HTR-8/SVneo (cell line): Measurements from ENCODE around the gene ELMO1.

ENCODE experiments used
- DNase-seq: peaks from one replicate; pipeline ENCODE4 v3.0.0; 2011; ENCODE audit warnings: low spot score, mixed read lengths; ENCODE audit not compliant: insufficient read length
- FAIRE-seq: peaks from 2 replicates; lab custom pipeline; 2011; peaks lifted over from hg19 to GRCh38; lab: Jason Lieb, UNC

The ELMO1 gene

DNA sequence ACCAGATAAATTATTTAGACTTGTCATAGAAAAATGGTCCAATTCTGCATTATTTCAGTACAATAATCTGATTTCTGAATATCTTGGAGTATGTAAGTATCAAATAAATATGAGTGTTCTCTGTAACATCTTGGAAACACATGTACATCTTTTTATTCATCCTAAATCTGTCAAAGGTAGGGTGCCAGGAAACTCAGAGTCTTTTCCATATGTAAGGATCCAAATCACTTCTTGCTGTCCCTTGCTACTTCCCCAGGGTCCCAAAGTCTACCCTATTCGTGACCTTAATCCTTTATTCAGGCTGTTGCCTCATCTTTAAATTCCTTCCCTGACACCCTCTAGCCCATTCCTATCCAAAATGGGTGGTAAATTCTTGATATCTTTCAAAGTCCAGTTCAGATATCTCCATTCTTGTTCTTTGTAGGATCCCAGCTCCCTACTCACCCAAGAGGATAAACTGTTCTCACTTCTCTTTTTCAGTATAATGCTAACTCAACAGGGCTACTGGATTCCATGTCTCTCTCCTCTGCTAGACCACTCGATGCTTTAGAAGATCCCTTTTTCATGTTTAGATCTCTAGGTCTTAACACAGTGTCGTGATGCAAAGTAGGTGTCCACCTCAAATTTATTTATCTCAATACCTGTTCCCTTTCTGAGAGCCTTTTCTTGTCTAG lies 493.1 kb downstream of the ELMO1 start:
- FAIRE-seq = no peak
- DNase-seq = no peak

DNA sequence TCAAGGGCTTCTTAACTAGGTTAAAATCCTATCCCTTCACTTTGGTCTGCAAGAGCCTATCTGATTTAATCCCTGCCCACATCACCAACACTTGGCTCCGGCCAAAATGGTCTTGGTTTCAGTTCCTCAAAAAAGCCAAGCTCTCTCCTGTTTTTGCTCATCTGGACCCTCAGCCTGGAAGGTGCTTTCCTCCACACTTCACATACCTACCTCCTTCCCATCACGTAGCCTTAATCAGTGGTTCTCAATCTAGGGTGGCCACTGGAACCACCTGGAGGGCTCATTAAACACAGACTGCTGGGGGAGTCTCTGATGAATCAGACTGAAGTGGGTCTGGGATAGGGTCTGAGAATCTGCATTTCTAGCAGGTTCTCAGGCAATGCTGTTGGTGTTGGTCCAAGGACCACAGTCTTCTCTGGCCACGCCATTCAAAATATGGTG lies 497.4 kb downstream of the ELMO1 start:
- FAIRE-seq = no peak
- DNase-seq = no peak

DNA sequence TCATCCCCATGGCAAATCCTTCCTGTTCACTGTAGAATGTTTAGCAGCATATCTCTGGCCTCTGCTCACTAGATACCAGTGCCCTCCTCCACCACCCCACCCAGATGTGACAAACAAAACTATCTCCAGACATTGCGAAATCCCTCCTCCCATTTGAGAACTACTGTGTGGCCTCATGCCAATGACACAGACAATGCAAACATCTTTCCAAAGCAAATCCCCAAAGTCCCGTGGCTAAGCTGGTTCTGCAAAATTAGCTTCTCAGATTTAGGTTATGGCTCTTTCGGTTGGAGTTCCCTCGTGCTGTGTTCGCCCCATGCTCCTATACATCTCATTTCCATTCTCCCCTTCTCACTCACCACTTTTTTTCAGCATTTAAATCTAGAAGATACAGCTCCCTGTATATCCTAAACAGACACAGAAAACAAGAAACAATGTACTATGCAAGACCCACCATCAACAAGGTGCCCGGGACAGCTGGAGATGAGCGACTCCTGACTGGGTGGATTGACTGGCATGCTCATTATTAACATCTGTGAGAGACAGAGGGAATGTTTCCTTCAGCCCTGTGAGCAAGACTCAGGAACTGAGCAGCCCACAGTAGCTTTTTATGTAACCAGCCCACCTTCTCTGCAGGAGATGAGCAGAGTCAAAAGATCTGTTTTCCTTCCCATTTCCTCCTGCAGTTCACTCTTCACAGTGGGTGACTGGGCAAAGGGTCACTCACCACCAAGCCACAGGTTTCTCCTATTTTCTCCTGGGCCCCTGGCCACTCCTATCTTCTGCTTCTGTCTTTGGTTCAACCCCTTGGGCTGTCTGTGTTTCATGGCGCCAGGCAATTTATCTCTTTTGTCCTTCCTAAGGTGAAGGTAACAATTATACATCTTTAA lies 498.7 kb downstream of the ELMO1 start:
- FAIRE-seq = no peak

DNA sequence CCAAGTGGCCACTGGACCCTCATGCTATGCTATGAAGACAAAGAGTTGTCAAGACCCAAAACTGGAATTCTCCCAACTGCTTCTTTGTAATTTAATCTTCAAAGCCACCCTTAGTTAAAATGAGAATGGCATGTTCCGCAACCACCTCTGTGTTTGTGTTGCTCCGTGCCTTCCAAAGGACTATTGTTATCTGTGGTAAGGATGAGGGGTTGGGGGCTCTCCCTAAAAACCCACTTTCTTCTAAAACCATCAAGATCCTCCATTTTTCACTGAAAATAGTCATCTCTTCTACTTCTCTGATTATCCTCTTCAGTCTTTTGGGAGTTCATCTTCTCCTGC lies 502.3 kb downstream of the ELMO1 start:
- FAIRE-seq = no peak
- no peak for DNase-seq

More for the DNA sequence above, 498.7 kb downstream of the ELMO1 start:
- no peak for DNase-seq

DNA sequence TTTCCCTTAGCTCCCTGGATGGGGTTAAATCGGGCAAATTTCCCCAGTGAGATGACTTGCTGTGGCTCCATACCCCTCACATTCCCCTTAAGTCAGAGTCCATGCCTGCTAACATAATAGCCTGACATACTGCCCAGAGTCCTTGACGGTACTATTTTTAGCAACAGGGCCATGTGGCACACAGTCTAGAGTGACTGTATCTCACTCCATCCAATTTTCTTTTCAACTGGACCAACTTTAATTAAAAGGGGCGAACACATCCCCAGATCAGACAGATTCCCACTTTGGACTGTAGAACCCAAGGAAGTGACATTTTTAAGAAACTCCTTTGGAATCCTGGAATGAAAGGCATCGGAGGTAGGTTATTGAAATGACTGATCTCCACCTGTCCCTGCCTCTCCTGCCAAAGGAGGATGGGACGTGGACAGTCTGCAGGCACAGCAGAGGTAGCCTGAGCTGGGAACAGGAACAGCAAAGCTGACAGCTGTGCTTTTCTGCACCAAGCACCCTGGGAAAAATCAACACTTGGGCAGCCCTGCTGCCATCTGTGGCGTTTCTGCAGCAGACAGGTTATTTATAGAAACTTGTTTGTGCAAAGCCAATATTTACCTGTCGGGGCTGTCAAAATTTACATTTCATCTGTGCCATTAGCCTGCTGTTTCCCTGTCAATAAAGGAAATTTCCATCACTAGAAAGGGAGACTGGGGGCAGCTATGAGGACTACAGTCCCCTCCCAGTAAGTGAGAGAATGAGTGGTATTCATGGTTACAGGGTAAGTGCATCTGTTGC lies 502.9 kb downstream of the ELMO1 start:
- DNase-seq = no peak
- no peak for FAIRE-seq

DNA sequence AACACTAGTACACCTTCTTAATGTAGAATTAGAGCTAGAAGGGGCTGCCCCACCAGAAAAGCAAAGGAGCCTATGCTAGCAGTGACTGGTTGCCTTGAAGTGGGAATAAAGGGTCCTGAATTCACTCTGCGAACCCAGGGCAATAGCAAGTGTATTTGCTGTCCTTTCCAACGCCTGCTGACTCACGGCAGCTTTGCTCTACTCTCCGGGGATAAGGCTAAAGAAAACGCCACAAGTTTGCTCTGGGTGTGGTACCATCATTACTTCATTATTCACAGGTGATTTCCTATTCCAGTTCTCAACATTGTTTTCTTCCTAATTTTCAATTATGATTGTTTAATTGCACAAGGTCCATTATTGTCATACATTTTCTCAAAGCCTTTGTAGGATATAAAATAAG lies 503.8 kb downstream of the ELMO1 start:
- DNase-seq (no peak), FAIRE-seq (no peak)

DNA sequence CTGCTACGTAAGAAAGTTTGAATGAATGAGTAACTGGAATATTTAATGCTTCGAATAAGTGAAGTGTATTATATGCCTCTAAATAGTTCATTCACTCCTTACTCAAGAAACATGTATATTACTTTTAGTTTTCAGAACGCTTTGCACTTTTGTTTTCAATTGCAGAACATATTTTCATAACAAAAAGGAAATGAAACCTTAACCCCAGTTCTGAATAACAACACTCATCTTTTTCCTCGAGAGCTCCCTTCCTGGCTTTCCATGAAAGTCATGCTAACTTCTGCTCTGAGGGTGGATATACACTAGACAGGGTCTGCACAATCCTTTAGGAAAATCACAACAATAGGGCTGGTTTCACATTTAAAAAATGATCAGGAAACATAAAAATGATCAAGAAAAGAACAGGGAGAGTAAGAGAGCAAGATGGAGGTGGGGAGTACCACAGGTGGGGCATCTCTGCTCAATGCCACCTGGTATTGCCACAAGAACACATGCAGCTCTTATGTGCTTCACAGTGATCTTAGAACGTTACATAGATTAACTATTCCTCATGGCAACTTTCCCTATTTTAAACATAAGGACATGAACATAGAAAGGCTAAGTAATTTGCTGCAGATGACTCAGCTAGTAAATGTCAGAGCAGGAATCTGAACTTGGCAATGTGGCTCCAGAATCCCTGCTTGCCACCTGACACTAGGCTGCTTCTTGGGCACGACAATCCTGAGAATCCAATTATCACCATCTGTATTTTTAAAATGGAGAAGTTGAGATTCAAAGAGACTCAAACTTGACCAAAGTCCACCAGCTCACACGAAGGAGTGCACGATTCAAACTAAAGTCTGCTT lies 504.9 kb downstream of the ELMO1 start:
- no peak for FAIRE-seq
- DNase-seq = no peak

DNA sequence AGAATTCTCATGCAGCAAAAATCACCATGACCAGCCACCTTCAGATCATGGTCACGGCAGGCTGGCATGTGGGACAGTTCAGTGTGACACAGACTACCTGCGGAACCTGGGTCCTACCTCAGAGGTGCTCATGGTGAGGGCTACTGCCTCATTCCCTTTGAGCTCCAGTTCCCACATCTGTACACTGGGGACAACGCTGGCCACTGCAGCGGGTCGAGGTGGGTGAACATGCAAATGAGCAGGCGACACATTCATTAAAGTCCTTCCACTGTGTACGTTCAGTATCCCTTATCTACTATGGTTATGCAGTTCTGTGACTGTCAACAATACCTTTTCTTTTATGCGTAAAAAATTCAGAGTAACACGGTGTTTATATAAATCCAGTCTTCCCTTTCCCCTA lies 505.7 kb downstream of the ELMO1 start:
- DNase-seq (no peak), FAIRE-seq (no peak)

DNA sequence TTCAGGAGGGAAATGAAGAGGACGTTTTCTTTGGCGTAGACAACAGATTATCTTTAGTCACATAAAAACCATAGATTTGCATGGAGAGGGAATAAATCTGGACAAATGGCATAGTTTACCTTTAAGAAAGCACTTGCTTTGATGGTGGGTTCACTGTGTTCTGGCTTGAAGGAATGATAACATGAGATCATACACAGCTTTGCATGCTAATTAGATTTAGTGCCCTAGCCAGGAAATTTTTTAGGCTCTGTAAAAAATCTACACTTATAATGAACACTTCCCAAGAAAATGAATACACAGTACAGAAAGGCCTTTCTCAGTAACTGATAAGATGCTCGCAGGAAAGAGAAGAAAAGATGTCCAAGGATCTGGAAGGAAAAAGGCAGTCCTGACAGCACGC lies 506.1 kb downstream of the ELMO1 start:
- no peak for FAIRE-seq
- no peak for DNase-seq

DNA sequence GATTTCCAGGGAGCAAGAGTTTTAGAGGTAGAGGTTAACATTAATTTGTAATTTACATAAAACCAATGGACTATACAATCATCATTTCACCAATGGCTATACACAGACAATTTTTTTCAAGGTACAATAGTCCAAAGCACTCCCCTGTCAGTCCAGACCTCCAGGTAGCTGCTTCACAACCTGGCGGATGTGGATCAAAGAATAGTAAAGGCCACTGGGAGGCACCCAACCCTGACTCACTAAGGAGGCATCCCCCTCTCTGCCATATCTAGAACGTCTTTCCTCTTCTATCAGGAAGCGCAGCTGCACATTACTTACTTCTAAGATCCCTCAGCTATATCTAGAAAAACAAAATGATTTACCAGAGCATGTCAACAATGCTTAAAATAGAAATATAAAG lies 506.6 kb downstream of the ELMO1 start:
- no peak for FAIRE-seq
- no peak for DNase-seq

DNA sequence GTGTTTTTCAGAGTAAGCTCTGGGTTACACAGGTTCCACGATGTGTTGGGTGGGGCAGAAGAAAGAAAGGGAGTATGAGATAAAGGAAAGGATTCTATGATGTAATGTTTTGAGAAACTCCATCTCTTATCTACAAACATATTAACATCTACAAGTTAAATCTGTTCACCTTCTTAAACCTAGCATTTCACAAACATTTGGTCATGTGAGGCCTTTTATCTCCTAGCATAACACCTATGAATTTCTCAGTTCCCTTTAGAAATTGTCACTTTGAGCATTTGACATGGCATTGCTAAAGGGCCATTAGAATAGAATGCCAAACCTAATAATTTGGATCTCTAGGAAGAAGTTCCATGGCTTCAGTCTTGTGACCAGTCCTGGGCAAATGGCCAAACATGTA lies 507.3 kb downstream of the ELMO1 start:
- DNase-seq (no peak), FAIRE-seq (no peak)

DNA sequence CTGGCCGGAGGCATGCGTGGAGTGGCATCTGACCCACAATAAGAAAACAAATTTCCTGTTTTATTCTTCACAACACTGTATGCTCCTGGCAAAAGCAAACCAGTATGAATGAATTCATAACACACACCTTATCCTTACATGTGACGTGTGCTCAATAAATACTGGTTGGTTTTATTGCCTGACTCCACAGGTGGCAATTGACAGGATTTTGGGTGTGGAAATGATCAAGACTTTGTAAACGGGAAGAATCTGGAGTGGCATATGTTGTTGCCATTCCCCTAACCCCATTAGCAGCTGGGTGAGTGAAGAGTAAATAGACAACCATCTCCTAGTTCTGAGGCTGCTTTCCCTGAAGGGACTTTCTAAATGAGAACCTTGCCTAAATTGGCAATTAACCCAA lies 508.8 kb downstream of the ELMO1 start:
- FAIRE-seq = no peak

DNA sequence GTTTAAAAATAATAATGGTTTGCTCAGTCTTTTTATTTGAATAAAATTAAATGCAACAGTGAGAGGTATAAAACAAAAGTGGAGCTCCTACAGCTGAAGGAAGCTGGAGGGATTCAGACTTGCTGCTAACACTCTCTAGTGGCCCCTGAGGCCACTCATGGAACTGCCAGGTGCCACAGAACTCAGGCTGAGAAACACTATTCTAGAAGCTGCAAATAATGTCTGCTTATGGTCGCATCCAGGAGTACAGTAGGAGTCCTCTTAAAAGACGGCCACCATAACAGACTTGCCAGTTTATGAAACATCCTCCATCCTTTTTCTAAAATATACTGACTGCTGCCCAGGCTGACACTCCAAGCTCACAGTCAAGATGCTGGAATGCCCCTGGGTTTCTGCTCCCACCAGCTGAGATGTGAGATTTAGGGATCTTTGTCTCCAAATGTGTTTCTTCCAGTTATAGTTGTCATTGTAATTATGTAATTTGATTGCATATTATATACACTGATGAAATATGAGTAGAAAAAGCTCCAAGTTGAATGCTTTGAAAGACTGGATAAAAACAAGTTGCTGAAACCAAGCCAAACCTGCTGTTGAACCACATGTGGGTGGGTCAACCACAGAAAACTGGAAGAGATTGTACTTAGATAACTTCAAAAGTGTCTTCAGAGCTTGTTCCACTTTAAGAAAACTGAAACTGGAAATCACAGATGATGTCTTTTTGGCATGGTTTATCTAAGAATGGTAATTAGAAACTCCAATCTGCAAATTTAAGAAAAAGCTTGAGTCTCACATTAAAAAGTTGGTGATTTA lies 510.7 kb downstream of the ELMO1 start:
- FAIRE-seq (no peak), DNase-seq (no peak)

More for the DNA sequence above, 508.8 kb downstream of the ELMO1 start:
- DNase-seq = no peak

DNA sequence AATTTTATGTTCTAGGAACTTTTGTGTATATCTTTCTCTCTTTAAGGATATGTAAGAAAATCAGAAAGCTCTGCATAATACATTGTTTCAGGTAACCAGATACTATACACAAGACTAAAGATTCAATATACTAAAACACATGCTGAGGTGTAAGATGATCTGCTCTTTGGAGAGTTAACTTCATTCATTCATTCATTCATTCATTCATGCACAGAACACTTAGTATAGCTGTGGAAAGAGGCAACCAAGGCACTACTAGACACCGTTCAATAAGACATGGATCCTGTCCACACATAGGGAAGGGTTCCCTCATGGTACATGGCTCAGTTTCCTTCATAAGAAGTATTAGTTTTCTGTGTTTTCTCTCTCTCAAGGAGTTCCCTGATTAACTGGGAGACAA lies 516.8 kb downstream of the ELMO1 start:
- DNase-seq (no peak), FAIRE-seq (no peak)

DNA sequence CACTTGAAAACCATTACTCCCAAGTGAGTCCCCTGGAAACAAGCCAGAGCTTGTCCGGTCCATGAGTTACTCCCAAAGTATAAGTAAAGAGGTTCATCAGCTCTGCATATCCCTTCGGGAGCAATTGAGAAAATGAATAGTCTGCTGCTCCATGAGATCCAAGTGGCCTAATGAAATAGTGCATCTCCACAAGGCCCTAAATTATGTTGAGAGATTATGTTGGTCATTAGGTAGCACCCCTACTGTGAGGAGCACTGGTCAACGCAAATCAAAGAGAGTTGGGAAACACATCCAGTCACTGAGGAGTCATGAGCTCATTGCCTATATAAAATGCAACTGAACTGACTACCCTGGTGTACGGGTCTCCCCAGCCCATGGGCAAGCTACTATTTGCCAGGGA lies 518.9 kb downstream of the ELMO1 start:
- FAIRE-seq (no peak), DNase-seq (no peak)

DNA sequence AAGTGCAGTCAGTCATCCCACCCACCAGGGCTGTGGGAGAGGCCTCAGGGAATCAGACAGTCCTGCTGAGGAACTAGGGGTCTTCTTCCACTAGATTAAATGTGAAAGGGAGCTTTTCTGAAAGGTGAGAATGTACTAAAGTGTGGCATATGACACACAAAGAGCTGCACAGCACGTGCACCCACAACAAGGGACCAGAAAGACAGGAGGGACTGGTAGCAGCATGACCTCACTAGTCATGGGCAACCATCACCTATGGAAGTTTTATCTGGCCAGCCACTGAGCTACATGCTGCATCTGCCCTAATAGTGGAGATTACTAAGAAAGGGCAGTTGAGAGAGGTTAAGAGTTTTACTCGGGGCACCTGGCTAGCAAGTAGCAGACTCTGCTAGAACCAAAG lies 519.9 kb downstream of the ELMO1 start:
- FAIRE-seq (no peak), DNase-seq (no peak)

DNA sequence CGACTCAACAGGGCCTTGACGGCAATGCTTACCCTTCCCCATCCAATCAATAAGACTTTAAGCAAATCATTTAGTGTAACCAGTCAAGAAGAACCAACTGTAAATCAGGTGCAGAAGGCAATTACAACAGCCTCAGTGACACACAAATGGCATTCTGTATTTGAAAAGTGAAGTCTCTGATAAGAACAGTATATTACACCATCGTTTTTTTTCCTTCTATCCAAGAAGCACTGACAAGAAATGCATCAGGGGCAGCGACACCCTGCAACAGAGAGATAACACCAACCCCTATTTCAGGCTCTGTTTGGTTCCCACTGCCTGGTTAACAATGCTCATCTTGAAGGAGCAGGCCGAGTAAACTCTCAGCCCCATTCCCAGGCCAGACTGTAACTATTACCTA lies 520.4 kb downstream of the ELMO1 start:
- FAIRE-seq = no peak
- DNase-seq = no peak

DNA sequence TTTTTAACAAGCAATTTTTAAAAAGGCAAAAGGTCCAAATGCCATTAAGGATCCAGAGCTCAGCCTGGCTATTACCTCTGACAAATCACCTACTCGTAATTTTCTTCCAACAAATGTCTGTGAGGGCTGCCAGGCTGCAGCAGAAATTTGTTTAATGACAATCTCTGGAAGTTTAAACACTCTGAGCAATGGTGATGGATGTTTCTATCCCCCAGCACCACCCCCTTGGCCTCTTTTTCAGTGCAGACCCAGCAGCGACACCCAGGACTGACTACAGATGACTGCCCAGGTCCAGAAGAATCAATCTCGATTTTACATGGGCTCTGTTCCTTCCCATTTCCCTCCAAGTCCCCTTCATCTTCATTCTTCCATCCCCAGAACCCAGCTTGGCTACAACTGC lies 523.0 kb downstream of the ELMO1 start:
- FAIRE-seq (no peak), DNase-seq (no peak)

DNA sequence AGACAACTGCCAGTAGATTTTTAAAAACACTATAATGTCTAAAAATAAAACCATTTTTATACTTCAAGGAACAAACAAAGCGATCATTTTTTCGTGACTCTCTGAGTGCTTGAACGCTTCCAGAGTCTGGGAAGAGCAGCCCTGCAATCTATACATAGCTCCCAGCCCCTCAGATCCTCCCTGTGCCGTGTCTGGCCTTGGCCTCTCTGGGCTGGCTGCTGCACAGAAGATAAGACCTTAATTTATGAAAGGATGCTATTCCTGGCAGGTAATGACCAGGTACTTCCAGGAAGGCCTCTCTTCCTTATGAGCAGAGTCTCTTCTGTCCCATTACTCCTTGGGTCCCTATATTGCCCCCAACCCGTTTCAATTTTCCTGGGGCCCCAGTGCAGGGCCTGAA lies 523.5 kb downstream of the ELMO1 start:
- FAIRE-seq (no peak), DNase-seq (no peak)
